Measurements from ENCODE around the gene NOVA2.

The NOVA2 gene, protein sequence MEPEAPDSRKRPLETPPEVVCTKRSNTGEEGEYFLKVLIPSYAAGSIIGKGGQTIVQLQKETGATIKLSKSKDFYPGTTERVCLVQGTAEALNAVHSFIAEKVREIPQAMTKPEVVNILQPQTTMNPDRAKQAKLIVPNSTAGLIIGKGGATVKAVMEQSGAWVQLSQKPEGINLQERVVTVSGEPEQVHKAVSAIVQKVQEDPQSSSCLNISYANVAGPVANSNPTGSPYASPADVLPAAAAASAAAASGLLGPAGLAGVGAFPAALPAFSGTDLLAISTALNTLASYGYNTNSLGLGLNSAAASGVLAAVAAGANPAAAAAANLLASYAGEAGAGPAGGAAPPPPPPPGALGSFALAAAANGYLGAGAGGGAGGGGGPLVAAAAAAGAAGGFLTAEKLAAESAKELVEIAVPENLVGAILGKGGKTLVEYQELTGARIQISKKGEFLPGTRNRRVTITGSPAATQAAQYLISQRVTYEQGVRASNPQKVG

DNA sequence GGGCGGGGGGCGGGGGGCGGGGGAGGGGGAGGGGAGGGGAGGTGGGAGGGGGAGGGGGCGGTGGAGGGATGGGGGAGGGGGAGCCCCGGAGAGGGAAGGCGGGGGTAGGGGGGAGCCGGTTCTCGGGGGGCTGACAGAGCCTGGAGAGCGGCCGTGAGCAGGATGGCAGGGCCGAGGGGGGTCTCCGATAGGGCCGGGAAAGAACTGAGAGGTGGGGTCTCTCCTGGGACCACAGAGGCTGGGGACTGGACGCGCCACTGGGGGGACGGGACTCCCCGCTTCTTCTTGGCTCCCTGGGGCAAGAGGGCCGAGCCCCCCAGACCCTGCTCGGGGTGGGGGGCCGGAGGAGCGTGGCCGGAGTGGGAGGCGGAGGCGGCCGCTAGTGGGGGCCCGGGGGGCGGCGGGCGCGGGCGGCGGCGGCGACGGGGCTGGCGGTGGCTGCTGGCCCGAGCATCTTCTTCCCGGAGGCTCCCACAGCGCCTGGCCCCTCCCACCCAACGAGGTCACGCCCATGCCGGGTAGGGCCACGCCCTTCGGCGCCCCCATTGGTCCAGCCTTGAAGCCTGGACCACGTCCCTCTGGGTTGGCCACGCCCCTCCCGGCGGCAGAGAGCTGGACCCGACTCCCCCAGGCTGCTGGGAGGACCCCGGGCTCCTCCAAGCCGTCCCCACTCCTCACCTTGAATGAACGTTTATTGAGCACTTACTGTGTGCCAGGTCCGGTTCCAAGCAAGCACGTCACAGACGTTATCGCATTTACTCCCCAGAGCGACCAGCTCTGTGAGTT is at the start of gene NOVA2:
TSS of gene NOVA2 (minus strand) at position 313 of the 786 bp plus-strand sequence. CDS start 514 bp downstream, outside the sequence.
- Histone ChIP-seq H3K36me3 (ENCODE audit: control insufficient read depth, low read length) (no peaks in the 10 kb centered on the region), H3K27me3 (ENCODE audit: control insufficient read depth, low read length) (peaks cover 28% of the 10 kb centered on the region), H3K79me2 (ENCODE audit: control insufficient read depth, low read length) (no peaks in the 10 kb centered on the region), H3K4me3 (ENCODE audit: low read length) (no peak within 1 kb of the TSS), H3K27ac (ENCODE audit: low read depth, low read length) (no peak within 1 kb of the TSS), H3K9me3 (ENCODE audit: control insufficient read depth, insufficient read depth, low read length) (no peaks in the 10 kb centered on the region), H3F3A (ENCODE audit: control insufficient read depth, insufficient read depth) (no peaks in the 10 kb centered on the region; the same call in 1 of the 2 replicates), H3K4me2 (ENCODE audit: low read length) (no peak within 1 kb of the TSS), H3K9me2 (replicated peaks; ENCODE audit: control insufficient read depth, low read length) (no peaks in the 10 kb centered on the region), H4K20me1 (ENCODE audit: control insufficient read depth, insufficient read depth, low read depth, low read length) (no peaks in the 10 kb centered on the region), H3K4me1 (ENCODE audit: control insufficient read depth, low read length) (peaks cover 19% of the 10 kb centered on the region)
- TF ChIP-seq, protein P1, sequence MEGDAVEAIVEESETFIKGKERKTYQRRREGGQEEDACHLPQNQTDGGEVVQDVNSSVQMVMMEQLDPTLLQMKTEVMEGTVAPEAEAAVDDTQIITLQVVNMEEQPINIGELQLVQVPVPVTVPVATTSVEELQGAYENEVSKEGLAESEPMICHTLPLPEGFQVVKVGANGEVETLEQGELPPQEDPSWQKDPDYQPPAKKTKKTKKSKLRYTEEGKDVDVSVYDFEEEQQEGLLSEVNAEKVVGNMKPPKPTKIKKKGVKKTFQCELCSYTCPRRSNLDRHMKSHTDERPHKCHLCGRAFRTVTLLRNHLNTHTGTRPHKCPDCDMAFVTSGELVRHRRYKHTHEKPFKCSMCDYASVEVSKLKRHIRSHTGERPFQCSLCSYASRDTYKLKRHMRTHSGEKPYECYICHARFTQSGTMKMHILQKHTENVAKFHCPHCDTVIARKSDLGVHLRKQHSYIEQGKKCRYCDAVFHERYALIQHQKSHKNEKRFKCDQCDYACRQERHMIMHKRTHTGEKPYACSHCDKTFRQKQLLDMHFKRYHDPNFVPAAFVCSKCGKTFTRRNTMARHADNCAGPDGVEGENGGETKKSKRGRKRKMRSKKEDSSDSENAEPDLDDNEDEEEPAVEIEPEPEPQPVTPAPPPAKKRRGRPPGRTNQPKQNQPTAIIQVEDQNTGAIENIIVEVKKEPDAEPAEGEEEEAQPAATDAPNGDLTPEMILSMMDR (IDR thresholded peaks at IDR 0.05; ENCODE audit: low read depth, low read length, poor library complexity, severe bottlenecking) = no peak
- TF ChIP-seq EZH2phosphoT487 (IDR thresholded peaks at IDR 0.05; ENCODE audit: borderline replicate concordance, low read length) = no peak

DNA sequence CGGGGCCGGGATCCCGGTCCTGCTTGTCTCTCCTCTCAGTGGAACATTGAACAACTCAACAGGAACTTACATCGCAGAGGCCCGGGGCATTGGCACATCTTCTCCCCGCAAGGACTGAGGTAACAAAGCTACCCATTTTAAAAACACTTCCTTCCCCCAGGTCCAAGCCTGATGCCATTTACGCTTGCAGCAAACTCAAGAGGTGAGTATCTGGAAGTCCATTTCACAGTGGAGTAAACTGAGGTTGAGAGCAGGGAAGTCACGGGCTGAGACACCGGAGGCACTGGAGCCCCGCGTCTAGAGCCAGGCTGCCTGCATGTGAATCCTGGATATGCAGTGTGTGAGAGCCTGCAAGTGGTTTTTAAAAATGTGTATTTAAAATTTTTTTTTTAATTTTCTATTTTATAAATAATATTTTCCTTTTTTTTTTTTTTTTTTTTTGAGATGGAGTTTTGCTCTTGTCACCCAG is 49.7 kb upstream of the NOVA2 start:
- no peaks in the 10 kb centered on the region for H3K9me3 ChIP-seq (ENCODE audit: control insufficient read depth, insufficient read depth, low read length)
- H3K27ac ChIP-seq (ENCODE audit: low read depth, low read length) = no peak overlapping the region
- H3K4me1 ChIP-seq (ENCODE audit: control insufficient read depth, low read length) = peaks cover 23% of the 10 kb centered on the region
- no peak overlapping the region for H3K4me3 ChIP-seq (ENCODE audit: low read length)
- no peaks in the 10 kb centered on the region for H3F3A ChIP-seq (ENCODE audit: control insufficient read depth, insufficient read depth)
- TF ChIP-seq, protein P1 (IDR thresholded peaks at IDR 0.05; ENCODE audit: low read depth, low read length, poor library complexity, severe bottlenecking) = no peak
- no peak for TF ChIP-seq EZH2phosphoT487 (IDR thresholded peaks at IDR 0.05; ENCODE audit: borderline replicate concordance, low read length)
- no peaks in the 10 kb centered on the region; the same call in 1 of the 2 replicates for H3K36me3 ChIP-seq (ENCODE audit: control insufficient read depth, low read length)
- H3K79me2 ChIP-seq (ENCODE audit: control insufficient read depth, low read length) = no peaks in the 10 kb centered on the region
- H3K27me3 ChIP-seq (ENCODE audit: control insufficient read depth, low read length) = no peaks in the 10 kb centered on the region
- H3K4me2 ChIP-seq (ENCODE audit: low read length) = no peak overlapping the region
- no peaks in the 10 kb centered on the region for H3K9me2 ChIP-seq (replicated peaks; ENCODE audit: control insufficient read depth, low read length)
- H4K20me1 ChIP-seq (ENCODE audit: control insufficient read depth, insufficient read depth, low read depth, low read length) = no peaks in the 10 kb centered on the region

DNA sequence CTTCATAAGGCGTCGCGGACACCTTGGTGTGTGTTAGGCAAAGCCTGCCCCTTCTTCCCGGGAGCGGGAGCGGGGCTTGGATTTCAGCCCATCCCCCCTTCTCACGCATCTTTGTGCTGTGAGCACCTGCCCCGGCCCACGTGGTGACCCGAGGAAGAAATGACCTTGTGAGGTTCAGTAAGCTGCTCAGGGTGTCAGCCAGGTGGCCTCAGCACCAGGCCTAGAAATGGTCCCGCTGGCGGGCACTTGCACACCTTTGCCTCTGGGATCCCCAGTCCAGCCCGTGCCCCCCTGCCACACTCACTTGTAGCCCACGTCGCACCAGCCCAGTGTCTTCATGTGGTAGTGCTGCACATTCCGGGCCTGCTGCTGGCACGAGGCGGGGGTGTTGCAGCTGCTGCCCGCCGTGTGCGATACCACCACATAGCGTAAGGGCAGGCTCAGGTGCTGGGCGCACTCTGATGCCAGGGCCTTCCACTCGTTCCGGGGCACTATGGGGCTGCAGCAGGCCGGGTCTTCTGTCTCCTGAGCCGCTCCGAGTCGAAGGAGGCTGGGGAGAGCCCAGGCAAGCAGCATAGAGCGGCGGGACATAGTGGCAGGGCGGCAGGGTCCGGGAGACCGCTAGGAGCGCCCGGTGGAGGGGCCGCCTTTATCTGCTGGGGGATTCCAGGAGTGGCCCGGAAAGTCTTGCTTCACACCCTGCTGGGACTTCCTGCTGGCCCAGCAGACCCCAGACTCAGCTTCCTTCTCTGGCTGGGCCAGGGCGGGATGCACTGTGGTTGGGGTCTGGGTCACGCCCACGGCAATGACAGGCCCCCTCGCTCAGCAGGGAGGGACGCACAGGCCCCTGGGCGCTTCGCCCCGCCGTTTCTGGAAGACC is 49.0 kb upstream of the NOVA2 start, which contains the start of gene PGLYRP1:
TSS of gene PGLYRP1 (minus strand) at position 623 of the 880 bp plus-strand sequence. CDS start at position 591, 32 bp downstream.
- H3K4me2 ChIP-seq (ENCODE audit: low read length) = no peak within 1 kb of the TSS
- H3K27ac ChIP-seq (ENCODE audit: low read depth, low read length) = no peak within 1 kb of the TSS
- H3K4me3 ChIP-seq (ENCODE audit: low read length) = no peak within 1 kb of the TSS

More for the DNA sequence above, 49.0 kb upstream of the NOVA2 start, which contains the start of gene PGLYRP1:
- H4K20me1 ChIP-seq (ENCODE audit: control insufficient read depth, insufficient read depth, low read depth, low read length) = no peaks in the 10 kb centered on the region
- TF ChIP-seq EZH2phosphoT487 (IDR thresholded peaks at IDR 0.05; ENCODE audit: borderline replicate concordance, low read length) = no peak
- TF ChIP-seq, protein P1 (IDR thresholded peaks at IDR 0.05; ENCODE audit: low read depth, low read length, poor library complexity, severe bottlenecking) = no peak
- no peaks in the 10 kb centered on the region; the same call in 1 of the 2 replicates for H3K36me3 ChIP-seq (ENCODE audit: control insufficient read depth, low read length)
- no peaks in the 10 kb centered on the region for H3K27me3 ChIP-seq (ENCODE audit: control insufficient read depth, low read length)
- peaks cover 18% of the 10 kb centered on the region for H3K4me1 ChIP-seq (ENCODE audit: control insufficient read depth, low read length)
- no peaks in the 10 kb centered on the region for H3K9me2 ChIP-seq (replicated peaks; ENCODE audit: control insufficient read depth, low read length)
- no peaks in the 10 kb centered on the region for H3F3A ChIP-seq (ENCODE audit: control insufficient read depth, insufficient read depth)
- H3K79me2 ChIP-seq (ENCODE audit: control insufficient read depth, low read length) = no peaks in the 10 kb centered on the region
- no peaks in the 10 kb centered on the region for H3K9me3 ChIP-seq (ENCODE audit: control insufficient read depth, insufficient read depth, low read length)

Data from DOHH2 (cell line).